Activated CD4-positive, alpha-beta T cell treated with anti-CD3 and anti-CD28 coated beads, Interleukin-10, Interleukin-2, amounts not matched to agents 100 ng/mL and 50 ng/mL, durations not matched to agents 16 hours and 8 hours (primary cell): ENCODE measurements around the gene TMPRSS9.

Experiments used
- DNase-seq: peaks from one replicate; pipeline ENCODE4 v3.0.0-alpha.2; 2020

TMPRSS9 gene

GRCh38 chr19:2362046-2362969 lies 2.2 kb downstream of the TMPRSS9 start:
- no peak for DNase-seq

GRCh38 chr19:2362970-2363300 lies 2.9 kb downstream of the TMPRSS9 start:
- no peak for DNase-seq

GRCh38 chr19:2363419-2363818 lies 3.4 kb downstream of the TMPRSS9 start:
- no peak for DNase-seq

- DNase-seq = no peak
These were observed 5.3 kb downstream of the TMPRSS9 start for GRCh38 chr19:2365201-2365970.

GRCh38 chr19:2371656-2372055 lies 11.6 kb downstream of the TMPRSS9 start:
- DNase-seq = no peak

- no peak for DNase-seq
These were observed 12.1 kb downstream of the TMPRSS9 start for GRCh38 chr19:2372076-2372612.

GRCh38 chr19:2374808-2375207 lies 14.7 kb downstream of the TMPRSS9 start:
- no peak for DNase-seq

GRCh38 chr19:2375353-2376121 lies 15.5 kb downstream of the TMPRSS9 start:
- DNase-seq = no peak

GRCh38 chr19:2376784-2377519 lies 16.9 kb downstream of the TMPRSS9 start:
- DNase-seq = no peak

GRCh38 chr19:2380567-2380966 lies 20.5 kb downstream of the TMPRSS9 start:
- no peak for DNase-seq

GRCh38 chr19:2381148-2381820 lies 21.2 kb downstream of the TMPRSS9 start:
- no peak for DNase-seq

- DNase-seq = no peak
These were observed 22.6 kb downstream of the TMPRSS9 start for GRCh38 chr19:2382530-2383222.

GRCh38 chr19:2385053-2385721 lies 25.1 kb downstream of the TMPRSS9 start:
- no peak for DNase-seq

GRCh38 chr19:2387367-2388288 lies 27.6 kb downstream of the TMPRSS9 start:
- DNase-seq = no peak

- no peak for DNase-seq
These were observed 29.5 kb downstream of the TMPRSS9 start for GRCh38 chr19:2389594-2389993.

- peak; percentile 77 for DNase-seq
These were observed 31.2 kb downstream of the TMPRSS9 start for GRCh38 chr19:2391118-2391725.

- DNase-seq = no peak
These were observed 32.3 kb downstream of the TMPRSS9 start for GRCh38 chr19:2392366-2392765.

GRCh38 chr19:2392899-2393298 lies 32.8 kb downstream of the TMPRSS9 start:
- DNase-seq = peak; percentile 17

- no peak for DNase-seq
These were observed 34.0 kb downstream of the TMPRSS9 start for GRCh38 chr19:2394054-2394441.
